Suprapubic skin (tissue), 2 donors: ENCODE data around the gene RPS6KA1.

Experiments
- EP300 ChIP-seq: sonication (generic); formaldehyde crosslinking; IDR thresholded peaks from one replicate; pipeline ENCODE4 v1.6.1; 2017; ENCODE audit warnings: antibody characterized with exemption
- POLR2A ChIP-seq, 2 donors: fragments of 450-650 bp; IDR thresholded peaks; one replicate each; pipeline ENCODE4 v1.6.1; 2017; ENCODE audit warnings: antibody characterized with exemption in 2 of 2, mild to moderate bottlenecking in 2 of 2, moderate library complexity in 2 of 2

DNA sequence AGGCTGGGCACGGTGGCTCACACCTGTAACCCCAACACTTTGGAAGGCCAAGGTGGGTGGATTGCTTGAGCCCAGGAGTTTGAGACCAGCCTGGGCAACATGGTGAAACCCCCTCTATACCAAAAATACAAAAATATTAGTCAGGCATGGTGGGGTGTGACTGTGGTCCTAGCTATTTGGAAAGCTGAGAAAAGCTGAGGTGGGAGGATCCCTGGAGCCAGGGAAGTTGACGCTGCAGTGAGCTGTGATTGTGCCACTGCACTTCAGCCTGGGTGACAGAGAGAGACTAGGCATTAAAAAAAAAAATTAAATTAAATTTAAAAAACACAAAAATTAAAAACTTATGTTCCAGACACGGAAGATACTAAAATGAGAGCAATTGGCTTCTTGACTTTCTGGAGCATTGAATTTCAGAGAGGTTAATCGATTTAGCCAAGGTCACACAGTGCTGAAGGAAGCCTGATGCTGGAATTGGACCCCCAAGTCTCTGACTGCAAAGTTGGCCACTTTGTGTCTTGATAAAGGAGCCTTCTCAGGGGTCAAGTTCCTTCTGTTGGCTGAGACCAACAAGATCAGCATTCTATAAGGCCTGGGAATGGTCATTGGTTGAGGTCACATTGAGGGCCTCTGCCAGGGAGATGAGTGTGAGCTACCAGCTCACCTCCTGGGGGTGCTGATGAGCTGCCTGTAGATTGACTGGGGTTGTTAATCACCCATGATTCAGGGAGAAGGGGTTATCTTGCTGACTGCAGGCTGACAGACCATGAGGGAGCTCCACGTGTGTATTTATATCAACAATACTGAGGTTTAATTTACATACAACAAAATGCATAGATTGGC lies 54.3 kb downstream of the RPS6KA1 start:
- TF ChIP-seq EP300 (no peak), POLR2A (IDR thresholded peaks at IDR 0.05) (no peak)
